ENCODE data around the gene CDR2L.

DNA sequence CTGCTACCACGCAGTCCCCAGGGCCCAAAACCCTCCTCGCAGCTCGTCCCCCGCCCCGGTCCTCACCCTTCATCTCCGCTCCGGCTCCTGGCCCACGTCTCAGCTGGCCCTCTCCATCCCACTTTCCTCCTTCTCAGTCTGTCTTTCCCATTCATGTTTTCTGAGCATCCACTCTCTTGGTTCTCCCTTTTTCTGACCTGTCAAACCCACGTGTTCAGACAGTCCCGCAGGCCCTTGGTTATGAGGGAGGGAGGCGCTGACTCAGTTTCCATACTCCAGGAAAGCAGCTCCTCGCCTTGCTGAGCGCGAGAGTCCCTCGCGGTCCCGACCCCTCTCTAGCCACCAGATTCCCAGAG, 14.5 kb upstream of the CDR2L start:
- TF ChIP-seq, protein P1, sequence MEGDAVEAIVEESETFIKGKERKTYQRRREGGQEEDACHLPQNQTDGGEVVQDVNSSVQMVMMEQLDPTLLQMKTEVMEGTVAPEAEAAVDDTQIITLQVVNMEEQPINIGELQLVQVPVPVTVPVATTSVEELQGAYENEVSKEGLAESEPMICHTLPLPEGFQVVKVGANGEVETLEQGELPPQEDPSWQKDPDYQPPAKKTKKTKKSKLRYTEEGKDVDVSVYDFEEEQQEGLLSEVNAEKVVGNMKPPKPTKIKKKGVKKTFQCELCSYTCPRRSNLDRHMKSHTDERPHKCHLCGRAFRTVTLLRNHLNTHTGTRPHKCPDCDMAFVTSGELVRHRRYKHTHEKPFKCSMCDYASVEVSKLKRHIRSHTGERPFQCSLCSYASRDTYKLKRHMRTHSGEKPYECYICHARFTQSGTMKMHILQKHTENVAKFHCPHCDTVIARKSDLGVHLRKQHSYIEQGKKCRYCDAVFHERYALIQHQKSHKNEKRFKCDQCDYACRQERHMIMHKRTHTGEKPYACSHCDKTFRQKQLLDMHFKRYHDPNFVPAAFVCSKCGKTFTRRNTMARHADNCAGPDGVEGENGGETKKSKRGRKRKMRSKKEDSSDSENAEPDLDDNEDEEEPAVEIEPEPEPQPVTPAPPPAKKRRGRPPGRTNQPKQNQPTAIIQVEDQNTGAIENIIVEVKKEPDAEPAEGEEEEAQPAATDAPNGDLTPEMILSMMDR (IDR thresholded peaks at IDR 0.05): no peak
- TF ChIP-seq POLR2A (IDR thresholded peaks at IDR 0.05): no peak
